H1 (cell line): ENCODE results near the gene ESR1. TPM values are rescaled to one million over a fixed set of nuclear protein-coding genes. Genes with fewer than 3 reads are reported as not detected.

Experiments
- BACH1 ChIP-seq: IDR thresholded peaks from 2 replicates; pipeline ENCODE4 v1.6.1; 2012; ENCODE audit warnings: low read length, improper control_type of control experiment
- GABPA ChIP-seq: IDR thresholded peaks from 2 replicates; pipeline ENCODE4 v1.6.1; 2011; ENCODE audit warnings: mild to moderate bottlenecking, low read length, moderate library complexity, borderline replicate concordance; ENCODE audit not compliant: insufficient read depth
- RXRA ChIP-seq: IDR thresholded peaks from 2 replicates; pipeline ENCODE4 v1.6.1; 2011; ENCODE audit warnings: low read depth, mild to moderate bottlenecking, low read length, moderate library complexity; ENCODE audit not compliant: insufficient read depth
- SIRT6 ChIP-seq: IDR thresholded peaks from one replicate; pipeline ENCODE4 v1.7.1; 2012; ENCODE audit warnings: low read length, inconsistent platforms
- polyA plus RNA-seq, 7 experiments: library from polyadenylated mRNA; depleted of rRNA in 3 of 7; stranded (reverse) in 5 of 7; unstranded in 2 of 7; fragments of >200 nt in 5 of 7; fragments of 200-250 nt in 2 of 7; gene quantifications; 1 replicate in 5 of 7; 2 replicates in 1 of 7; 4 replicates in 1 of 7; pipeline versions ENCODE4 v1.2.1 to v1.2.3, GENCODE V29; 2011 to 2013; ENCODE audit warnings: missing spikeins in 2 of 7, mixed read lengths in 2 of 7
- total RNA-seq: library from RNA; stranded (reverse); fragmentation: NEBNext Ultra II Directional; extraction: Animal tissue kit (Norgen Biotek cat#: 25700); gene quantifications from 2 replicates; pipeline ENCODE4 v1.2.1, GENCODE V29; 2021
- TF ChIP-seq, protein P1 (sequence below): IDR thresholded peaks from 2 replicates; pipeline ENCODE4 v1.6.1; 2011; ENCODE audit warnings: low read depth, mild to moderate bottlenecking, low read length; ENCODE audit not compliant: insufficient read depth

The ESR1 gene
- total and polyA plus RNA-seq, 2 of the 8 experiments (the other 6 are each of a cell fraction or from before 2014, with no cell fraction given), result 0.03 to 0.17 TPM

DNA sequence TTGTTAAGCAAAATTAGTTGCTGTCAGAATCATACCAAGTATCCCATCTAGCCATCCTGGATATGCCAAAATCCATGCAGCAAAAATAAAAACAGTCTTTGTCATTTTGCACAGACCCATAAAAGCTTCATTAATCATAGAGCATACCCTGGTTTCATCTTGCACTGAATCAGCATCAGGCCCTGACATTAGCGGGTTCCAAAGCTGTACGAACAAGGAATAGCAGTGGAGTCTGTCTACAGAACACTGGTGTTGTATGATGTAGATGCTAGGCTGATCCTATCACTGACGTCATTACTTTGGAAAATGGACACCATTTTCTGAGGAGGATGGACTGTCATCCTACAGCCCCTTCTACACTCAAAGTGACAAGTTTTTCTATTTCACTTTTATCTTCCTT, 315.6 kb downstream of the ESR1 start (continued):
- TF ChIP-seq GABPA (no peak), BACH1 (no peak), RXRA (no peak), SIRT6 (no peak)
- TF ChIP-seq, protein P1, sequence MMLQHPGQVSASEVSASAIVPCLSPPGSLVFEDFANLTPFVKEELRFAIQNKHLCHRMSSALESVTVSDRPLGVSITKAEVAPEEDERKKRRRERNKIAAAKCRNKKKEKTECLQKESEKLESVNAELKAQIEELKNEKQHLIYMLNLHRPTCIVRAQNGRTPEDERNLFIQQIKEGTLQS, result no peak
